HL-60/S4 treated with phorbol 12-myristate 13-acetate at 8.2 ng/mL for 4 days and 3 days (cell line): ENCODE data around the gene IRAK2.

Experiments
- in situ Hi-C: fragments of 300-500 bp; cut with MboI; formaldehyde crosslinking; loops from 2 replicates; pipeline ENCODE4 v1.15.0; 2022; ENCODE audit warnings: low sequenced_read_pairs

Gene IRAK2

DNA sequence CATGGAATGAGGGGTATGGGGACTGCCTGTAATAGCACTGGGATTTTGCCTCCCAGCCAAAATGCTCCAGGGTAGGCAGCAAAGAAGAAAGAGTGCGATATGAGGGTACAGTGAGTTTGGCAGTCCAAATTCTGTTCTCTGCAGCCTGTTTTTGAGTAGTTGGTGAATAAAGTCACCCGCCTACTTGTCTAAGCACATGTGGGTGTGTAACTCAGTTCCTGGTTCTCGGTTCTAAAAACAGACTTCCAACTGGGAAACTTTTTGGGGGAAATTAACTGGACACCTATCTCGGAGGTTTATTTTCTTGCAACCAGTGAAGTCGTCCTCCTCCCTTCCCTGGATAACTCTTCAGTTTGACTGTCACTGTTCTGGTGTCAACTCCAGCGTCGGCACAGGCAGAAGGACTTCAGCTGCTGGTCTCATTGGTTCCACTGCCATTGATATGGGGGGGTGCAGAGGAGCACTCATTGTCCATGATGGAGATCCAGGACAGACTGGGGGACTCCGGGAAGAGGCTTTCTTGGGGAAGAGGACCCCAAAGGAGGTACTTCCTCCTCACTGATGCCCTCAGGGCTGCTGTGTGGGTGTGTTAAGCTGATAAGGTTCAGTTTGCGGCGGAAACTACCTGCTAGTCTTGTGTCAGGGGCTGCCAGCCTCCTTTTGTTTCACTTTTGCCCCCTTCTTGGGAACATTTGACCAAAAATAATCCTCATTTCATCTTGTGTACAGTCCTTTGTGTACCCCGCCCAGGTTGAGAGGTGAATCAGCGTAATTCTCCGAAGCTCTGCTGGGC is 114.9 kb downstream of the IRAK2 start:
- in situ Hi-C loops: no loop called here

- in situ Hi-C loops: no loop called here
Measured at GRCh38 chr3:10280177-10280529, 115.4 kb downstream of the IRAK2 start.

DNA sequence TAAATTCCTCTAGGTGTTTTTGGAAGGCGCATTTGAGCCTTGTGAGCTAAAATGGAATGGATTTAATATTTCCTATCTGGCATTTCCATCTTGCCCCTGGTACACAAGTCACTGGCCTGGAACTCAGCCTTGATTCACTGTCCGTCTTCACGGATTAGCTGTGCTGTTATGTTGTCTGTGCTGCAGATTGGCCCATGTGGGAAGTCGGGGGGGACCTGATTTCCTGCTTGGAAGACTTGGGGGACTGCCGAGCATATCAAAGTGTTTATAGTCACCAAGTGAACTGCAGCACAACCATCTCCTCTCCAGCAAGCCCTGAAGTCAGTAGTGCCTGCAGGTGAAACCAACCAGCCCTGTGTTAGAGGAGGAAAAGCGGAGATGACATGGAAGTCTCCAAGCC is 115.9 kb downstream of the IRAK2 start:
- in situ Hi-C loops: no loop called here

GRCh38 chr3:10281951-10282350 is 117.2 kb downstream of the IRAK2 start:
- in situ Hi-C loops: no loop called here

DNA sequence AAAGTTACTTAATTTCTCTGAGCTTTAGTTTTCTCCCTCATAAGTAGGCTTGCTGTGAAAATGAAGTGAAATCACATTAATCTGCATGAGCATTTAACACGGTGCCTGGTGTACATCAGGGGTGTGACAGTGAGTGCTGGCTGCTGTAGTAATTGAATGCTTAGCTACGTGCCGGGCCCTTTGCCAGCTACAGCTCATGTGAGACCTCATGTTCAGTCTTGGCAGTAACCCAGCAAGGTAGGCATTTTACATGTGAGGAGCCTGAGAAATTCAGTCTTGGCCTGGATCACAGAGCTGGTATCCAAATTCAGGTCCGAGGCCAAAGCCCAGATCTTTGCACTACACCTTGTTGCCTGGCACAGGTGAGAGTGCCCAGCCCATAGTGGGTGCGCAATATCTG is 118.9 kb downstream of the IRAK2 start:
- in situ Hi-C loops: no loop called here

- in situ Hi-C loops: no loop called here
Measured at GRCh38 chr3:10284496-10284895, 119.8 kb downstream of the IRAK2 start.

- in situ Hi-C loops: no loop called here
Measured at GRCh38 chr3:10285272-10286132, 120.8 kb downstream of the IRAK2 start.

DNA sequence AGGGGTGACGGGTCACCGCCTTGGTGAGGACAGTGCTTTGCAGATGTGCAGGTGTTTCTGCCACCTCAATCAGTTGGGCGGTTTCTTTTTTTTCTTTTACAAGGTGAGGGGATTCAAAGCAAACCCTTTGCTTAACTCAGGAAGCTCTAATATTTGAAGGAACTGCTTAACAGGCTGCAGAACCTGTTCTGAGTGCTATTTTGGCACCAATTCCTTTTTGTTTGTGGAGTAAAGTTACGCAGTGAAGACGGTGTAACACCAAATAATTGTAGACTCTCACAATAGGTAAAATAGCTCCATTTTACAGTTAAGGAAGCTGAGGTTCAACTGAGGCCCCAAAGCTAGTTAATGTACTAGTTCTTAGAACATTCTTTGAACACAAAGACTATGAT is 121.4 kb downstream of the IRAK2 start:
- in situ Hi-C loops: no loop called here

DNA sequence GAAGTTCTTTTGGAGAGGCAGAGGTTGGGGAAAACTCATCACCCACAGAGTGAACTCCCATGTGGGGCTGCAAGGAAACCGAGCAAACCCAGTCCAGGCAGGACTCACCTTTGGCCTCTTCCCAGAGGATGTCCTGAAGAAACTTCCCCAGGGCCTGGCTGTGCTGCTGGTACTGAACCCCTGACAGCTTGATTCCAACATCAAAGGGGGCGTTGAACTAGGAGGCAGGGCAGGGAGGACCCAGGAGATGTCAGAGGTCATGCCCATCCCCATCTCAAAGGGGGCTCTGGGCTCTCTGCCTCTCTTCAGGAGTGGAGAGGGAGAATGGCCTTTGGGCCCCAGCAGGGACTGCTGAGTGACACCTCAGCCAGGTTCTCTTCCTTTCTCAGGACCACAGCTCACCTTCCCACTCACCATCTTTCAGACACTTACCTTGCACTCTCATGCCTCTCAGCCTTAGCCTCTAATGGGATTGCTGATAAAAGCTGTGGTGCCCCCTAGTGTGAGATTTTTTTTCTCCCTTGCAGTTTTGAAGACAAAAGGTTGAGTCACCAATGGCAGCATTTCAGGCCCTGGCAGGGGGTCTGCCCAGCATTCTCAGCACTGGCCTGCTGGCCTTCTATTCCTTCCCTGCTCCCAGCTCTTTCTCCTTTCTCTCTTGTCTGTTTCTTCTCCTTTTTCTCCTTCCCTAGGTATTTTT is 122.0 kb downstream of the IRAK2 start:
- in situ Hi-C loops: no loop called here

DNA sequence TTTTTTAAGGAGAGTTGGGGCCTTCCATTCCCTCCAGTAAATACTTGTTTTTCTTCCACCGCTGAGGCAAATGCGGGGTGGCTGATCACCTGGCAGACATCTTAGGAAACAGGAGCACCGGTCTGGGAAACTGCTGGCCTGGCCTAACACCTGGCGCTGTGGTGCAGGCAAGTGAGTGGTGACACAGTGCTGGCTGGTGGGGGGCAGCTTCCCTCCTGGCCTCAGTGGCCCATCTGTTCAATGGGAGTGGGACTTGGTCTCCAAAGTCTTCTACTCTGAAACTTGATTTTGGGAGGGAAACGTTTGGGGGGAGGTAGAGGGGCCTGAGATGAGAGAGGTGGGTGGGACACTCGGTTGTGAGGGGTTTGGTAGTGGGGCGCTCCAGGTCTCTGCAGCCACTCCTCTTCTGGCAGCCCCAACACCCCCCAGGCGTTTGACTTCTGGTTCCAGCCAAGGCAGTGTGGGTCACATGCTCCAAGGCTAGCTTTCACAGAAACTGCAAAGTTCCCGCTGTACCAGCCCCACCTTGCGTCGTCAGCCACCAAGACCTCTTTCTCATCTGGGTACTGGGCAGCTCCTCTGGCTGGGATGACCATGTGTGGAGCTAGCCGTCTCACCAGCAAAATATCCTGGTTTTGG is 123.3 kb downstream of the IRAK2 start:
- in situ Hi-C loops: no loop called here

DNA sequence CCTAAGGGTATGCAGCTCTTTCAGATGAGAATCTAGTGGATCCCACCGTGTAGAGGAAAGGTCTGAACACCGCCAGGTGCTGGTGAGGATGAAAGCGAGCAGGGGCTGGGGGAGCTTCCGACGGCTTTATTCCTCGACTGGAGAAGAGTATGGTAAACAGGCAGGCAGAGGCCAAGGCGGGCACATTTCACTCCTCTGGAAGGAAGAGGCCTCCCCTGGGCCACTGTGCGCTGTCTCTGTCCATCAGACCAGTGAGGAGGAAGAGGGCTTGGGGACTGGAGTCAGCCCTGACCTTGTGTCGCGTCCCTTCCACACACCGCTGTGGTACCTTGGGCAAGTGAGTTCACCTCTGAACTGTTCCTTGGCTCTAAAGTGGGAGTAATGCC is 123.8 kb downstream of the IRAK2 start:
- in situ Hi-C loops: no loop called here

GRCh38 chr3:10289077-10289476 is 124.4 kb downstream of the IRAK2 start:
- in situ Hi-C loops: no loop called here

GRCh38 chr3:10289787-10290355 is 125.2 kb downstream of the IRAK2 start:
- in situ Hi-C loops: no loop called here

- in situ Hi-C loops: no loop called here
Measured at GRCh38 chr3:10290481-10291176, 125.9 kb downstream of the IRAK2 start.

DNA sequence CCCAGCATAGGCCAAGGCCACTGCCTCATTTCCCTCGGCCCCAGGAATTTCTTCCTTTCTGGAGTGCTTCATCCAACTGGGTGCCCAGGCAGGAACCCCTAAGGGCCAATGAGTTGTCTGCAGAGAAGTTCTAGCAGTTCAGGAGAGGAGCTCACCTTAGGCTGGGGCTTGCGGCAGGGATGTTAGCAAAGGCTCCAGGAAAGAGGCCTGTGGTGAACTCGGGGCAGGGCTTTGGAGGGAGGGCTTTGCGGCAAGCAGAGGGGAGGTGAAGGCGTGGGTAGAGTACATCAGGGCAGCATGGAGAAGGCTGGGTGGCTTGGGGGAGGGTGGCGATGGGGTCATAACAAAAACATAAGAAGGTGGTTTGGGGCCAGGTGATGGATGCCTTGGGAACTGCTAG is 126.9 kb downstream of the IRAK2 start:
- in situ Hi-C loops: no loop called here

DNA sequence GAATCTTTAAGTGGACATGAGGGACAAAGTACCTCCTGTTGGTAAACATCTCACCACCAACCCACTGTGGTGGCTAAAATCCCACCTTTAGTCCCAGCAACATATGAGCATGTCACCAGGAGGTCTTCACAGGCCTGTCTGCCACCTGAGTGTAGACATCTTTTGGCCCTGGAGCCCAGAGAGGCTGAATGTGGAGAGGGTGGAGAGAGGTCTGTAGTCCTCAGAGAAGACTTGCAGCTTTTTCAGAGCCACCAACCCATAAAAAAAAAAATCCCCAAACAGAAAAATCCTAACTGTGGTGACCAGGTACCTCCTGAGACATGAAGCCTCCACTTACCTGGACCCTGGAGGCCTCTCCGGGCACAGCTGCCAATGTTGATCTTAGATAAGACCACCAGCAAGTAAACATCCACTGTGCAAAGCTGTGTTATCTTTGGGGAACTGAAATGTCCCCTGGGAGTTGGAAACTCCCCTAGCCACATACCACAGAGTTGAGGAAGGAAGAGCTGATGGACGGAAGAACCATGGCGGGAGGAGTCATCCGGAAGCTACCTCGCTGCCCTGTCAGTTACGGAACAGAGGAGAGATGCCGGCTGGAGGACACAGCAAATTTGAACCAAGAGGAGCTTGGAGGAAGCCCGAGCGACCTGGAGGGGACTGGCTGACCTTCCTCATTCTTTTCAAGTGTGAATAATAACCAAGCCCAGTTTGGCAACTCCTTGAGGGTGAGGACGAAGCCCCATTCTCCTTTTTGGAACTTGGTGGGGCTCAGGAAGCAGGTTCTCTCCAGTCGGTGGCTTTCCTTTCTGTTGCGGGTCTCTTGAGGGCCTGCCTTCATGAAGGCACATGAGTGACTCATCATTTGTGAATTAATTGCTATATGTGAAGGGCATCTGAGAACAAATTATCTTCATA is 128.0 kb downstream of the IRAK2 start, which contains the start of gene GHRL:
TSS of gene GHRL (minus strand) at position 443 of the 915 bp plus-strand sequence. CDS start 2,767 bp downstream, outside the sequence.
- in situ Hi-C loops: no loop called here
